Ishikawa (cell line): ENCODE results near the gene HOXD4.

Experiments used
- CEBPB ChIP-seq: IDR thresholded peaks from 2 replicates; pipeline ENCODE4 v1.6.1; 2012
- CREB1 ChIP-seq: IDR thresholded peaks from 2 replicates; pipeline ENCODE4 v1.6.1; 2012; ENCODE audit warnings: low read depth
- EP300 ChIP-seq: IDR thresholded peaks from 2 replicates; pipeline ENCODE4 v1.6.1; 2012; ENCODE audit warnings: borderline replicate concordance
- MAX ChIP-seq: IDR thresholded peaks from 2 replicates; pipeline ENCODE4 v1.6.1; 2012
- NFIC ChIP-seq: IDR thresholded peaks from 2 replicates; pipeline ENCODE4 v1.6.1; 2012
- YY1 ChIP-seq: IDR thresholded peaks from 2 replicates; pipeline ENCODE4 v1.6.1; 2012; ENCODE audit warnings: low read depth
- TF ChIP-seq, protein P1 (sequence below): IDR thresholded peaks from 2 replicates; pipeline ENCODE4 v1.6.1; 2012; ENCODE audit warnings: low read depth, mild to moderate bottlenecking

DNA sequence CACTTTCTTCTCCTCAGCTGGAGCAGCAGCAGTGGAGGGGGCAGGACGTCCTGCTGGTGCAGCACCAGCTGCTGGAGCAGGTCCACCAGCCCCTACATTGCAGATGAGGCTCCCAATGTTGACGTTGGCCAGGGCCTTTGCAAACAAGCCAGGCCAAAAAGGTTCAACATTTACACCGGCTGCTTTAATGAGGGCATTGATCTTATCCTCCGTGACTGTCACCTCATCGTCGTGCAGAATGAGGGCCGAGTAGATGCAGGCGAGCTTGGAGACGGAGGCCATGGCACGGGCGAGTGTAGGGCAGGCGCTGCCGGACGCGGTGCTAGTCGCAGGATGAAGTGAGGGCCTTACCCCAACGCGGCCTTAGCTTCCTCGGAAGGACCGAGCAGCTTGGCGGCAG is 49.6 kb downstream of the HOXD4 start:
- TF ChIP-seq EP300 (no peak), YY1 (no peak), CREB1 (no peak), NFIC (no peak), CEBPB (no peak), MAX (no peak)
- TF ChIP-seq, protein P1, sequence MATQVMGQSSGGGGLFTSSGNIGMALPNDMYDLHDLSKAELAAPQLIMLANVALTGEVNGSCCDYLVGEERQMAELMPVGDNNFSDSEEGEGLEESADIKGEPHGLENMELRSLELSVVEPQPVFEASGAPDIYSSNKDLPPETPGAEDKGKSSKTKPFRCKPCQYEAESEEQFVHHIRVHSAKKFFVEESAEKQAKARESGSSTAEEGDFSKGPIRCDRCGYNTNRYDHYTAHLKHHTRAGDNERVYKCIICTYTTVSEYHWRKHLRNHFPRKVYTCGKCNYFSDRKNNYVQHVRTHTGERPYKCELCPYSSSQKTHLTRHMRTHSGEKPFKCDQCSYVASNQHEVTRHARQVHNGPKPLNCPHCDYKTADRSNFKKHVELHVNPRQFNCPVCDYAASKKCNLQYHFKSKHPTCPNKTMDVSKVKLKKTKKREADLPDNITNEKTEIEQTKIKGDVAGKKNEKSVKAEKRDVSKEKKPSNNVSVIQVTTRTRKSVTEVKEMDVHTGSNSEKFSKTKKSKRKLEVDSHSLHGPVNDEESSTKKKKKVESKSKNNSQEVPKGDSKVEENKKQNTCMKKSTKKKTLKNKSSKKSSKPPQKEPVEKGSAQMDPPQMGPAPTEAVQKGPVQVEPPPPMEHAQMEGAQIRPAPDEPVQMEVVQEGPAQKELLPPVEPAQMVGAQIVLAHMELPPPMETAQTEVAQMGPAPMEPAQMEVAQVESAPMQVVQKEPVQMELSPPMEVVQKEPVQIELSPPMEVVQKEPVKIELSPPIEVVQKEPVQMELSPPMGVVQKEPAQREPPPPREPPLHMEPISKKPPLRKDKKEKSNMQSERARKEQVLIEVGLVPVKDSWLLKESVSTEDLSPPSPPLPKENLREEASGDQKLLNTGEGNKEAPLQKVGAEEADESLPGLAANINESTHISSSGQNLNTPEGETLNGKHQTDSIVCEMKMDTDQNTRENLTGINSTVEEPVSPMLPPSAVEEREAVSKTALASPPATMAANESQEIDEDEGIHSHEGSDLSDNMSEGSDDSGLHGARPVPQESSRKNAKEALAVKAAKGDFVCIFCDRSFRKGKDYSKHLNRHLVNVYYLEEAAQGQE: no peak
